Caco-2 (cell line): Measurements from ENCODE around the gene PDCD11. TPM values are rescaled to one million over a fixed set of nuclear protein-coding genes. Genes with fewer than 3 reads are reported as not detected.

Experiments
- BruUV-seq: library from RNA; stranded (reverse); fragments of 400-500 nt; replicated peaks from 2 replicates; lab custom pipeline; 2021; lab: Mats Ljungman, UMichigan
- CTCF ChIA-PET: fragments of 300-600 bp; sonication (Branson Sonifier 250); formaldehyde crosslinking; loops from one replicate; lab custom pipeline; 2022; ENCODE audit warnings: antibody characterized with exemption; lab: Charles Lee
- POLR2A ChIA-PET: fragments of 300-600 bp; sonication (Branson Sonifier 250); formaldehyde crosslinking; loops from one replicate; lab custom pipeline; 2022; ENCODE audit warnings: antibody characterized with exemption; lab: Charles Lee
- DNase-seq, 2 experiments: peaks; one replicate each; pipeline versions ENCODE4 v3.0.0 to v3.0.0-alpha.2; 2020 to 2022
- H3K27me3 ChIP-seq: replicated peaks from 2 replicates; pipeline ENCODE4 v1.6.0; 2011; ENCODE audit warnings: low read length; ENCODE audit not compliant: control insufficient read depth, insufficient read depth
- H3K36me3 ChIP-seq: 2 replicates; pipeline ENCODE4 v1.5.1; 2011; ENCODE audit warnings: low read length; ENCODE audit not compliant: control insufficient read depth, insufficient read depth
- H3K4me1 ChIP-seq: fragments of 250-450 bp; sonication (Bioruptor Pico); 2 replicates; pipeline ENCODE4 v1.5.1; 2020; ENCODE audit warnings: mild to moderate bottlenecking
- H3K4me3 ChIP-seq: 2 replicates; pipeline ENCODE4 v1.5.1; 2011; ENCODE audit warnings: low read depth, mild to moderate bottlenecking, control low read depth, low read length
- H3K9me3 ChIP-seq: fragments of 250-450 bp; sonication (Bioruptor Pico); 2 replicates; pipeline ENCODE4 v1.5.1; 2020; ENCODE audit warnings: mild to moderate bottlenecking, moderate library complexity
- H3K27ac Mint-ChIP-seq: one replicate; pipeline ENCODE4 v1.8.0; 2022; ENCODE audit warnings: mixed read lengths; ENCODE audit not compliant: unreplicated experiment
- H3K27me3 Mint-ChIP-seq: one replicate; pipeline ENCODE4 v1.8.0; 2022; ENCODE audit warnings: mixed read lengths; ENCODE audit not compliant: insufficient read depth, unreplicated experiment
- H3K36me3 Mint-ChIP-seq: one replicate; pipeline ENCODE4 v1.8.0; 2022; ENCODE audit warnings: mild to moderate bottlenecking, mixed read lengths; ENCODE audit not compliant: insufficient read depth, unreplicated experiment
- H3K4me1 Mint-ChIP-seq: one replicate; pipeline ENCODE4 v1.8.0; 2022; ENCODE audit warnings: low read depth, mixed read lengths; ENCODE audit not compliant: unreplicated experiment
- H3K4me3 Mint-ChIP-seq: one replicate; pipeline ENCODE4 v1.8.0; 2022; ENCODE audit warnings: mild to moderate bottlenecking, moderate library complexity, mixed read lengths; ENCODE audit not compliant: unreplicated experiment
- H3K9me3 Mint-ChIP-seq: one replicate; pipeline ENCODE4 v1.8.0; 2022; ENCODE audit warnings: mixed read lengths; ENCODE audit not compliant: unreplicated experiment
- intact Hi-C: fragments of 100-400 bp; cut with micrococcal nuclease; formaldehyde crosslinking; loops from one replicate; pipeline ENCODE4 v1.10.0; 2022; ENCODE audit not compliant: unreplicated experiment
- total RNA-seq: library from RNA; stranded (reverse); gene quantifications from 2 replicates; pipeline ENCODE4 v1.2.3, GENCODE V29; 2022
- TF ChIP-seq, protein P1 (sequence below), 2 experiments: fragments of 200-600 bp in 1 of 2; IDR thresholded peaks; 1 replicate in 1 of 2; 2 replicates in 1 of 2; pipeline versions ENCODE4 v1.5.1 to v1.8.0; 2011 to 2022; ENCODE audit warnings: antibody characterized with exemption in 1 of 2, control low read depth in 1 of 2, inconsistent platforms in 1 of 2, low read depth in 1 of 2, low read length in 1 of 2, mild to moderate bottlenecking in 1 of 2, moderate library complexity in 1 of 2; ENCODE audit not compliant: insufficient read depth in 1 of 2, severe bottlenecking in 1 of 2, unreplicated experiment in 1 of 2

Gene PDCD11
- total RNA-seq, 1 experiment from 2014 or later = 55.3 TPM

DNA sequence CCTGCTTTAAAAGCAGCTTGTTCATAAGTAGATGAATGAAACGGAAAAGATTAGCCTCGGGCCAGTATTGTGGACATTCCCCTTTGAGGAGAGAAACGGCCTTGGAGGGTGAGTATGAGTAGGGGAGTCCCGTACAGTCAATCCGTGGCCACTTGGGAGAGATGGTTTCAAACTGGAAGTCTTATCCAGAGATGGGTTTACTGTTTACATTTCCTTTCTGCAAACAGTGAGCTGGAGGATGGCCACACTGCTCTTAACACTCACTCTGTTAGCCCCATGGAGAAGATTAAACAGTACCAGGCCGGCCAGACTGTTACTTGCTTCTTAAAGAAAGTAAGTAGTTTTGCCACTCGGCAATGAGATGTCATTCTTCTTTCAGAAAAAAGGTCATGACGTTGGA, 35.5 kb downstream of the PDCD11 start:
- H3K27me3 Mint-ChIP-seq = no peaks in the 10 kb centered on the region
- CTCF ChIA-PET = no interaction called here

DNA sequence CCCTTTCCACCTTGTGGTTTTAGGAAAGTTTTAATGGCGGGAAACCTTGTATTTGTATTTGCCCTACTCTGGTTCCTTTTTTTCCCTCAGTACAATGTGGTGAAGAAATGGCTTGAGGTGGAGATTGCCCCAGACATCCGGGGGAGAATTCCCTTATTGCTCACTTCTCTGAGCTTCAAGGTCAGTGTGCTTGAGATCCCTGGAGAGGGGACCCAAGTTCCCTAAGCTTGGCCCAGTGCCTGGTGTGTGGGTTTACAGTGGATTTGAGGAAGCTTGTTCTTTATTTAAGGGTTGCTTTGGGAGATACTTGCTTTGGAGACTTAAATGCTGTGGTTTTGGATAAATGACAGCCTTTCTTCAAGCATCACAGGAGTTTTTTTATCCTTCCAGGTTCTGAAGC, 37.4 kb downstream of the PDCD11 start:
- no peak overlapping the region for H3K4me3 ChIP-seq
- H3K27me3 ChIP-seq = no peaks in the 10 kb centered on the region
- no peaks in the 10 kb centered on the region for H3K27me3 Mint-ChIP-seq
- no peaks in the 10 kb centered on the region for H3K4me1 ChIP-seq
- no peaks in the 10 kb centered on the region for H3K9me3 Mint-ChIP-seq
- H3K36me3 ChIP-seq = peaks cover 4% of the 10 kb centered on the region
- CTCF ChIA-PET = no interaction called here
- POLR2A ChIA-PET = no interaction called here
- peaks cover 90% of the 10 kb centered on the region for H3K36me3 Mint-ChIP-seq
- H3K4me1 Mint-ChIP-seq = no peaks in the 10 kb centered on the region
- TF ChIP-seq, protein P1, sequence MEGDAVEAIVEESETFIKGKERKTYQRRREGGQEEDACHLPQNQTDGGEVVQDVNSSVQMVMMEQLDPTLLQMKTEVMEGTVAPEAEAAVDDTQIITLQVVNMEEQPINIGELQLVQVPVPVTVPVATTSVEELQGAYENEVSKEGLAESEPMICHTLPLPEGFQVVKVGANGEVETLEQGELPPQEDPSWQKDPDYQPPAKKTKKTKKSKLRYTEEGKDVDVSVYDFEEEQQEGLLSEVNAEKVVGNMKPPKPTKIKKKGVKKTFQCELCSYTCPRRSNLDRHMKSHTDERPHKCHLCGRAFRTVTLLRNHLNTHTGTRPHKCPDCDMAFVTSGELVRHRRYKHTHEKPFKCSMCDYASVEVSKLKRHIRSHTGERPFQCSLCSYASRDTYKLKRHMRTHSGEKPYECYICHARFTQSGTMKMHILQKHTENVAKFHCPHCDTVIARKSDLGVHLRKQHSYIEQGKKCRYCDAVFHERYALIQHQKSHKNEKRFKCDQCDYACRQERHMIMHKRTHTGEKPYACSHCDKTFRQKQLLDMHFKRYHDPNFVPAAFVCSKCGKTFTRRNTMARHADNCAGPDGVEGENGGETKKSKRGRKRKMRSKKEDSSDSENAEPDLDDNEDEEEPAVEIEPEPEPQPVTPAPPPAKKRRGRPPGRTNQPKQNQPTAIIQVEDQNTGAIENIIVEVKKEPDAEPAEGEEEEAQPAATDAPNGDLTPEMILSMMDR (IDR thresholded peaks at IDR 0.05; ENCODE audit: insufficient read depth in 1 of 2, low read depth in 1 of 2, low read length in 1 of 2, severe bottlenecking in 1 of 2, unreplicated experiment in 1 of 2) = no peak
- H3K9me3 ChIP-seq = no peaks in the 10 kb centered on the region
- no peak for DNase-seq
- no peak overlapping the region for H3K4me3 Mint-ChIP-seq
- intact Hi-C loops = no loop called here
- H3K27ac Mint-ChIP-seq = no peak overlapping the region
- BruUV-seq = no TSS peak

More for the DNA sequence above, 35.5 kb downstream of the PDCD11 start:
- TF ChIP-seq, protein P1 (IDR thresholded peaks at IDR 0.05; ENCODE audit: insufficient read depth in 1 of 2, low read depth in 1 of 2, low read length in 1 of 2, severe bottlenecking in 1 of 2, unreplicated experiment in 1 of 2) = no peak
- no peak overlapping the region for H3K4me3 ChIP-seq
- POLR2A ChIA-PET = no interaction called here
- intact Hi-C loops = no loop called here
- H3K4me1 ChIP-seq = no peaks in the 10 kb centered on the region
- Mint-ChIP-seq H3K4me3 (no peak overlapping the region), H3K4me1 (no peaks in the 10 kb centered on the region), H3K27ac (no peak overlapping the region), H3K9me3 (no peaks in the 10 kb centered on the region), H3K36me3 (peaks cover 91% of the 10 kb centered on the region)
- H3K27me3 ChIP-seq = no peaks in the 10 kb centered on the region
- no peaks in the 10 kb centered on the region for H3K9me3 ChIP-seq
- H3K36me3 ChIP-seq = peaks cover 4% of the 10 kb centered on the region
- no TSS peak for BruUV-seq
- DNase-seq = no peak

DNA sequence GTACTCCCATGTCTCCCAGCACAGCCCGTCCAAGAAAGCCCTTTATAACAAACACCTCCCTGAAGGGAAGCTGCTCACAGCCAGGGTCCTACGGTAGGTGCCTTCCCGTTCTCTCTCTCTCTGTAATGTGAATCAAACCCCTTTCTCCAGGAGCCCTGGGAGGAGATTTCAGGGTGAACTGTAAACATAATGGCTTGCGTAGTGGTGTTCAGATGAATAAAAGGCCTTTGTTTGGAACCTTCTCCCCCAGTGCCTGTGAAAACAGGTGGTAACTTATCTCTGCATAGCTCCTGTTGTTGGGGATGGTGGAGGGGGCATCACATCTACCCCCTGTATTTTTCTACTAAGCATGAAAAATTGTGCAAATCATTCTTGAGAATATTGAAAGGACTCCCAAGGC, 43.4 kb downstream of the PDCD11 start:
- peaks cover 8% of the 10 kb centered on the region for H3K36me3 ChIP-seq
- TF ChIP-seq, protein P1 (IDR thresholded peaks at IDR 0.05; ENCODE audit: insufficient read depth in 1 of 2, low read depth in 1 of 2, low read length in 1 of 2, severe bottlenecking in 1 of 2, unreplicated experiment in 1 of 2) = no peak
- Mint-ChIP-seq H3K9me3 (no peaks in the 10 kb centered on the region), H3K36me3 (peaks cover 84% of the 10 kb centered on the region), H3K4me1 (no peaks in the 10 kb centered on the region), H3K27me3 (no peaks in the 10 kb centered on the region), H3K27ac (no peak overlapping the region), H3K4me3 (no peak overlapping the region)
- no TSS peak for BruUV-seq
- DNase-seq = no peak
- H3K27me3 ChIP-seq = no peaks in the 10 kb centered on the region
- no peaks in the 10 kb centered on the region for H3K9me3 ChIP-seq
- intact Hi-C loops = no loop called here
- H3K4me1 ChIP-seq = no peaks in the 10 kb centered on the region
- POLR2A ChIA-PET = no interaction called here
- no peak overlapping the region for H3K4me3 ChIP-seq
- CTCF ChIA-PET = no interaction called here
